HepG2 (cell line): ENCODE data around the gene GRK5. TPM values are rescaled to one million over a fixed set of nuclear protein-coding genes. Genes with fewer than 3 reads are reported as not detected.

Source experiments
- ATAC-seq: fragments of 200-7000 bp; cut with Tn5 transposase; 3 replicates; pipeline ENCODE4 v1.9.1; 2020; ENCODE audit warnings: mild to moderate bottlenecking, moderate library complexity
- BruUV-seq: library from RNA; stranded (reverse); fragments of 400-500 nt; replicated peaks from 2 replicates; lab custom pipeline; 2021; lab: Mats Ljungman, UMichigan
- CTCF ChIA-PET: fragments of 300-600 bp; formaldehyde crosslinking; extraction: SDS; loops from one replicate; lab custom pipeline; 2021; ENCODE audit warnings: low total read pairs, inconsistent platforms, low intra/inter-chr PET ratio; lab: Yijun Ruan, JAX
- POLR2A ChIA-PET: fragments of 350-600 bp; sonication (Branson Sonifier 250); formaldehyde crosslinking; loops from one replicate; lab custom pipeline; 2020; ENCODE audit warnings: antibody characterized with exemption, inconsistent platforms; lab: Yijun Ruan, JAX
- DNase-seq: peaks from one replicate; pipeline ENCODE4 v3.0.0-alpha.2; 2015; ENCODE audit warnings: low spot score
- FAIRE-seq: peaks from 3 replicates; lab custom pipeline; 2011; peaks lifted over from hg19 to GRCh38; lab: Jason Lieb, UNC
- H2AFZ ChIP-seq: one replicate; pipeline ENCODE4 v1.6.1; 2011; ENCODE audit warnings: low read length, inconsistent platforms
- H3K27ac ChIP-seq: fragments of 300-600 bp; 3 replicates; pipeline ENCODE4 v1.8.0; 2011; ENCODE audit warnings: mixed run types, mild to moderate bottlenecking, mixed read lengths, low read length, inconsistent platforms; ENCODE audit not compliant: insufficient read depth; ENCODE audit errors: extremely low read length
- H3K27me3 ChIP-seq, 2 experiments: fragments of 200-600 bp in 1 of 2; 2 replicates in 1 of 2; 3 replicates in 1 of 2; pipeline versions ENCODE4 v1.6.0 to v1.8.0; 2011; ENCODE audit warnings: low read length in 2 of 2, mild to moderate bottlenecking in 2 of 2, moderate library complexity in 2 of 2, inconsistent platforms in 1 of 2; ENCODE audit not compliant: insufficient read depth in 2 of 2, control insufficient read depth in 1 of 2
- H3K36me3 ChIP-seq, 2 experiments: fragments of 200-600 bp in 1 of 2; replicated peaks in 1 of 2; 2 replicates in 1 of 2; 3 replicates in 1 of 2; pipeline versions ENCODE4 v1.5.1 to v1.8.0; 2011; ENCODE audit warnings: low read length in 2 of 2, inconsistent platforms in 1 of 2; ENCODE audit not compliant: insufficient read depth in 2 of 2, control insufficient read depth in 1 of 2
- H3K4me1 ChIP-seq: 2 replicates; pipeline ENCODE4 v1.5.1; 2012; ENCODE audit warnings: low read length, inconsistent platforms; ENCODE audit not compliant: insufficient read depth
- H3K4me2 ChIP-seq: 2 replicates; pipeline ENCODE4 v1.6.0; 2011; ENCODE audit warnings: low read depth, low read length, inconsistent platforms
- H3K4me3 ChIP-seq, 3 experiments: fragments of 200-600 bp in 1 of 3; sonication (generic), shearing (Covaris generic) in 1 of 3; replicated peaks in 1 of 3; 2 replicates each; pipeline ENCODE4 v1.5.1; 2011 to 2016; ENCODE audit warnings: low read length in 3 of 3, inconsistent platforms in 2 of 3, low read depth in 2 of 3, mild to moderate bottlenecking in 2 of 3, control low read depth in 1 of 3, mixed read lengths in 1 of 3; ENCODE audit not compliant: insufficient read depth in 1 of 3
- H3K79me2 ChIP-seq: one replicate; pipeline ENCODE4 v1.6.1; 2011; ENCODE audit warnings: low read length, inconsistent platforms; ENCODE audit not compliant: insufficient read depth
- H3K9ac ChIP-seq: 2 replicates; pipeline ENCODE4 v1.6.0; 2011; ENCODE audit warnings: mild to moderate bottlenecking, low read depth, low read length, inconsistent platforms; ENCODE audit not compliant: insufficient read depth
- H3K9me3 ChIP-seq: 2 replicates; pipeline ENCODE4 v1.5.1; 2012; ENCODE audit warnings: mild to moderate bottlenecking, low read length
- H4K20me1 ChIP-seq: 2 replicates; pipeline ENCODE4 v1.6.0; 2011; ENCODE audit warnings: inconsistent platforms, mild to moderate bottlenecking, low read length, moderate library complexity; ENCODE audit not compliant: insufficient read depth
- DR1 ChIP-seq: sonication (generic); formaldehyde crosslinking; IDR thresholded peaks from 2 replicates; pipeline ENCODE4 v1.8.0; 2021; ENCODE audit warnings: mild to moderate bottlenecking, missing genetic modification reagents, inconsistent platforms
- FOSL2 ChIP-seq: sonication (generic); formaldehyde crosslinking; IDR thresholded peaks from 2 replicates; pipeline ENCODE4 v1.4.0; 2020; ENCODE audit warnings: missing genetic modification reagents
- FOXA1 ChIP-seq, 2 experiments: fragments of 450-650 bp in 1 of 2; sonication (generic) in 1 of 2; formaldehyde crosslinking in 1 of 2; IDR thresholded peaks; 2 replicates each; pipeline versions ENCODE4 v1.4.0 to v1.6.1; 2016 to 2020; ENCODE audit warnings: missing genetic modification reagents in 1 of 2
- NRL ChIP-seq: sonication (generic); formaldehyde crosslinking; IDR thresholded peaks from 2 replicates; pipeline ENCODE4 v1.5.0; 2020; ENCODE audit warnings: missing genetic modification reagents, mild to moderate bottlenecking, moderate library complexity, borderline replicate concordance
- POGZ ChIP-seq: sonication (generic); formaldehyde crosslinking; IDR thresholded peaks from 2 replicates; pipeline ENCODE4 v1.4.0; 2020; ENCODE audit warnings: mild to moderate bottlenecking, missing genetic modification reagents
- RORA ChIP-seq: sonication (generic); formaldehyde crosslinking; IDR thresholded peaks from 2 replicates; pipeline ENCODE4 v1.5.0; 2020; ENCODE audit warnings: mild to moderate bottlenecking, missing genetic modification reagents, moderate library complexity
- ZFX ChIP-seq: sonication (generic); formaldehyde crosslinking; IDR thresholded peaks from 2 replicates; pipeline ENCODE4 v1.4.0; 2020; ENCODE audit warnings: mild to moderate bottlenecking, low read depth, missing genetic modification reagents, moderate library complexity
- ZNF660 ChIP-seq: sonication (generic); formaldehyde crosslinking; IDR thresholded peaks from 2 replicates; pipeline ENCODE4 v1.5.1; 2020; ENCODE audit warnings: mild to moderate bottlenecking, low read depth, missing genetic modification reagents, borderline replicate concordance
- ZNF75D ChIP-seq: sonication (generic); formaldehyde crosslinking; IDR thresholded peaks from 2 replicates; pipeline ENCODE4 v1.8.1; 2023; ENCODE audit warnings: missing genetic modification reagents, mild to moderate bottlenecking, borderline replicate concordance
- WGBS: methylation state at CpG from one replicate; pipeline ENCODE4 v1.1.6; 2017; ENCODE audit warnings: low lambda C conversion rate; 5-methylcytosine and 5-hydroxymethylcytosine counted together
- in situ Hi-C: cut with HindIII; loops from 2 replicates; pipeline ENCODE4 v1.10.0; 2017; ENCODE audit warnings: low pct_unique_long_range_greater_than_20kb; ENCODE audit not compliant: extremely low pct_ligation_motif_present
- intact Hi-C: fragments of 100-400 bp; cut with micrococcal nuclease; formaldehyde crosslinking; loops from one replicate; pipeline ENCODE4 v1.10.0; 2022; ENCODE audit not compliant: unreplicated experiment
- polyA plus RNA-seq, 8 experiments: library from polyadenylated mRNA; depleted of rRNA in 3 of 8; stranded (reverse) in 7 of 8; unstranded in 1 of 8; fragments of >200 nt; fragmentation: Illumina TruSeq in 4 of 8; extraction: Trizol in 4 of 8; gene quantifications; 2 replicates each; pipeline versions ENCODE4 v1.2.1 to v1.2.3, GENCODE V29; 2011 to 2016; ENCODE audit warnings: low read depth in 4 of 8, missing spikeins in 1 of 8, mixed read lengths in 1 of 8; ENCODE audit not compliant: insufficient read depth in 1 of 8
- total RNA-seq, 5 experiments: library from RNA; depleted of rRNA; stranded (reverse); fragments of >200 nt; fragmentation: Illumina TruSeq; extraction: Trizol; gene quantifications; 2 replicates each; pipeline ENCODE4 v1.2.3, GENCODE V29; 2016; ENCODE audit warnings: low read depth in 1 of 5

The GRK5 gene
- total and polyA plus RNA-seq, 2 of the 13 experiments (the other 11 are each of a cell fraction or from before 2014, with no cell fraction given) = 10.4 to 12.6 TPM

GRCh38 chr10:119190353-119190752, 17.0 kb upstream of the GRK5 start:
- DNase-seq (no peak), FAIRE-seq (no peak), ATAC-seq (peak; percentile 40)
- H4K20me1 ChIP-seq = no peaks in the 10 kb centered on the region
- in situ Hi-C loops (loop anchor here (10.0 to 25.0 kb wide), 2 partner anchors 254 to 347 kb away; partner anchors contain the start of gene RGS10), intact Hi-C loops (no loop called here)
- no peak overlapping the region for H3K27ac ChIP-seq
- peaks cover 35% of the 10 kb centered on the region for H3K4me1 ChIP-seq
- ChIA-PET POLR2A (interaction anchor here (0.6 to 1.7 kb wide), 3 partner anchors 8 to 48 kb away, joined by 3 to 14 read pairs (median 3); partner anchors contain the start of gene GRK5), CTCF (no interaction called here)
- H3K36me3 ChIP-seq = no peaks in the 10 kb centered on the region
- TF ChIP-seq POGZ (no peak), ZFX (CRISPR knock-in tag) (no peak), FOSL2 (CRISPR knock-in tag) (peak; percentile 48), ZNF75D (CRISPR knock-in tag) (no peak), DR1 (CRISPR knock-in tag) (no peak), NRL (CRISPR knock-in tag) (no peak), RORA (CRISPR knock-in tag) (no peak), FOXA1 (IDR thresholded peaks at IDR 0.05) (no peak), FOXA1 (CRISPR knock-in tag; IDR thresholded peaks at IDR 0.05) (peak; percentile 37; the same call in 1 of the 2 replicates), ZNF660 (no peak)
- H3K4me2 ChIP-seq = peak overlapping the region; percentile 56
- H3K27me3 ChIP-seq = no peaks in the 10 kb centered on the region
- no TSS peak for BruUV-seq
- 33% methylated on average over 4 of the region's 4 CpGs for WGBS
- no peak overlapping the region for H2AFZ ChIP-seq
- H3K9ac ChIP-seq = no peak overlapping the region
- H3K4me3 ChIP-seq = no peak overlapping the region
- H3K79me2 ChIP-seq = no peaks in the 10 kb centered on the region
- H3K9me3 ChIP-seq = no peaks in the 10 kb centered on the region
